Measurements from ENCODE around the gene CELSR1. TPM values are rescaled to one million over a fixed set of nuclear protein-coding genes. Genes with fewer than 3 reads are reported as not detected.
"Not testable (repeated sequence)": the region's sequence is repeated elsewhere in the genome, so short reads cannot be mapped to it uniquely, and the experiment has no call there.

Gene CELSR1
- total RNA-seq, 1 donor from 2014 or later, result 43.1 TPM

DNA sequence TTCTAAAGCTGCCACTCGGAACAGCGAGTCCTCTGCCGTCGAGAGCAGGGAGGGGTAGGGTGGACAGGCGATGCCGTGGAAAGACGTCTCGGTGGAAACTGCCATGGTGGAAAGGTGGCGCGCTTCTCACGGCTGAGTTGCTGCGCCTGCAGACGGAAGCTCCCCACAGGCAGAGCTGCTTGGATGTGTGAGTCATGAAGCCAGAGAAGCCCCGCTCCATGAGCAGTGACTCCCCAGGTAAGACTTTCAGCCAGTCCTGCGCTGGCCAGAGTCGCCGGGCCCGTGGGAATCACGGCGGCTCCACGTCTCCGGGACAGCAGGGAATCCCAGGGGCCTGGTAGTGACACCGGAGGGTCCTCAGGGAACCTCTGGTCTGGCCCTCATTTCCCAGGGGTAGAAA is 205.9 kb downstream of the CELSR1 start:
- no peak for DNase-seq (ENCODE audit: low read depth in 2 of 2)

DNA sequence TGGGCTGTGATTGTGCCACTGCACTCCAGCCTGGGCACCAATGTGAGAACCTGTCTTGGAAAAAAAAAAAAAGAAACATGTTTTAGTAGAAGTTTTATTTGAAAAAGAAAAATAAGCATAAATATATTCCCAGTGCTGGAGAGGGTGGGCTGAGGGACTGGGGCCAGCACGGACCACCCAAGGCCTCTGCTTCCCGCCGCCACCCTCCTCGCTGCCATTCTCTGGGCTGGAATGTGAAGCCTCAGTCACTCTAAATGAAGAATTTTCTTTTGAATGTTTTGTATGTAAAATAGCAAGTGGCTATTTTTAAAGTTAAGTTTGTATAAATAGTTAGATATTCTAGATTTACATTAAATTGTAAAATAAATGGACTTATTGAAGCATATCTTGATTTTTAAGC is 207.0 kb downstream of the CELSR1 start:
- no peak for DNase-seq (ENCODE audit: low read depth in 2 of 2)

DNA sequence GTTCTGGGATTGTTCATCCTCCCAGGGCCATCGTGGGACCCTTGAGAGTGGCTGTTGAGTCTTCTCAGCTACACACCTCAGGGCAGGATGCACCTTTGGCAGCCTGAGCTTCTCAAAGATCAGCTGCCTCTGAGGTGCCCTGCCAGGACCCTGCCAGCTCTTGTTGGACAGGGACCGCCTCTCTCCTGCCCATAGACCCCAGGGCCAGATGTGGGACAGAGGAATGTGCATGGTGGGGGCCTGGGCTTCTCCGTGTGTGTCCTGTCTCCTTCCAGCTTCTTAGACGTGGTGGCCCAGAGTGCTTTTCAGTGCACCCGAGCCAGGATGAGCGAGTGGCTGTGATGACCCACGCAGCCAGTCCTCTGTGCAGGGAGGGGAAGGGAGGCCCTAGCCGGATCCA is 207.8 kb downstream of the CELSR1 start:
- no peak for DNase-seq (ENCODE audit: low read depth in 2 of 2)

GRCh38 chr22:46328797-46329196 is 208.6 kb downstream of the CELSR1 start:
- DNase-seq (ENCODE audit: low read depth in 2 of 2), result no peak

DNA sequence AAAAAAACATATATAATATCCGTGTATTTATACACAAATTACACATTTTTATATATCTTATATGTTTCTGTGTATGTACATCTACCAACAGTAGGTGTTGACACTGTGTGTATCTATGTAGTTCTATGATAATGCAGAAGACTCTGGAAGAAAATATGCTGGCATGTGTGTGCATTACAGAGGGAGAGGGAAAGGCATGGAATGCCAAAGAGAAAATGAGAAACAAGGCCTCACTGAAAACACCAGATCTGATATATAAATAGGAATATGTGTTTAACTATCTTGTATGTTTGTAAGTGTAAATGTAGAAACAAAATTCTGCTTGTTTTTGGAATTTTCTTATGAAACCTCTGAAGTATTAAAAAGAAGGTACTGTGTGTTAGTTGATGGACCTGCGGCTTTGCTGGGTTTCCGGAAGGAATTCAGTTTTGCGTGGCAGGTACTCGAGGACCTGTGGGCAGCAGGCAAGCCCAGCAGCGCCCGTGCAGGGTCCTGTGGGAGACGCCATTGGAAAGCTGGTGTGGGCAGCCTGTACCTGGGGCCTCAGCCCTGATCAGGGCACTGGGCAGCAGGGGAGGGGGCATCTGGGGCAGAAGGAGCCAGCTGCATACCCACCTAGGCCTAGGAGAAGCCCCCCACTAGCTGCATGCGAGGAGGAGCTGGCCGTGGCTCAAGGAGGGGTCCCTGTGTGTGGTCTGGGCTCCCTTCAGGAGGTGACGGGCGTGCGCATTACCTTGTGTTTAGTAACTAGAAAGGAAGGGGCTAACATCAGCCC is 209.5 kb downstream of the CELSR1 start:
- no peak for DNase-seq (ENCODE audit: low read depth in 2 of 2)

DNA sequence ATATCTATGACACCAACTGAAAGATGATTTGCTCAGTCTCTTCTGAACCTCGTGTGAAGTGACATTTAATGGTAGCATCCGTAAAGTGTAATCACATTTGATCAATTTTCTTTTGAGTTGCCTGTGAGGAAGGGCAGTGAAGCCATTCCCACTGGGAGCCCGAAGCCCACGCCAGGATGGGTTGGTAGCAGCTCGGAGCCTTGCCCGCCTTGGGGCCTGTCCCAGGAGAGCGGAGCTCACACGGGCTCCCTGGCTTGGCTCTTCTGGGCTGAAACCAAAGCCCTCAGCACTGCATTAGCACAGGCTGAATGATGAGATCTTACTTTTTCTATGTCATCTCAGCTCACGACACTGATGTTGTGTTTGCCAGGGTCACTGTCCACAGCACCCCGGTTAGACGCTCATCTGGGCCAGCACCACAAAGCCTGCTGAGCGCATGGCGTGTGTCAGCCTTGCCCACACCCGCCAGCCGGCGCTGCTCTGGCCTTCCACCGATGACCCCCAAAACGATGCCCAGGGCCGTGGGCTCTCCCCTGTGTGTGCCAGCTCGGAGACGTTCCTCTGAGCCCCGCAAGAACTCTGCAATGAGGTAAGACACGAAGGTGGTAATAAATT is 211.2 kb downstream of the CELSR1 start:
- no peak for DNase-seq (ENCODE audit: low read depth in 2 of 2)

GRCh38 chr22:46323162-46323561 is 214.3 kb downstream of the CELSR1 start:
- DNase-seq (ENCODE audit: low read depth in 2 of 2), result no peak

DNA sequence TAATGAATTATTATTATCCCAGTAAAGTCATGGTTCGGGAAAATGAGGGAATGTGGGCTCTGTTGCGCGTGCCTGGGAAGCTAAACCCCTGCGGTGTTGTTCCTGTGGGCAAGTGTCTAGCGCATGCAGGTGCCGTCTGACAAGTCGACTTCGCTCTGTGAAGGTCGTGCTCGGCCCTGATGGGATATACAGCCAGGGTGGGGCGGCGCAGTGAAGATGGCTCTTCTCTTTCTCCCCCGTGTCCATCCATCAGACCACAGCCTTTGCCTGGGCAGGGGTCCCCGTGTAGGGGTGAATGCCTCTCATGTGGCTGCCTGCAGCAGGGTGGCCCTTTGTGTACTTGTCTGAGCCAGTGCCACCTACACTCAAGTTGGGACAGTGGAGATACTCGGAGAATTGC is 214.7 kb downstream of the CELSR1 start:
- no peak for DNase-seq (ENCODE audit: low read depth in 2 of 2)

DNA sequence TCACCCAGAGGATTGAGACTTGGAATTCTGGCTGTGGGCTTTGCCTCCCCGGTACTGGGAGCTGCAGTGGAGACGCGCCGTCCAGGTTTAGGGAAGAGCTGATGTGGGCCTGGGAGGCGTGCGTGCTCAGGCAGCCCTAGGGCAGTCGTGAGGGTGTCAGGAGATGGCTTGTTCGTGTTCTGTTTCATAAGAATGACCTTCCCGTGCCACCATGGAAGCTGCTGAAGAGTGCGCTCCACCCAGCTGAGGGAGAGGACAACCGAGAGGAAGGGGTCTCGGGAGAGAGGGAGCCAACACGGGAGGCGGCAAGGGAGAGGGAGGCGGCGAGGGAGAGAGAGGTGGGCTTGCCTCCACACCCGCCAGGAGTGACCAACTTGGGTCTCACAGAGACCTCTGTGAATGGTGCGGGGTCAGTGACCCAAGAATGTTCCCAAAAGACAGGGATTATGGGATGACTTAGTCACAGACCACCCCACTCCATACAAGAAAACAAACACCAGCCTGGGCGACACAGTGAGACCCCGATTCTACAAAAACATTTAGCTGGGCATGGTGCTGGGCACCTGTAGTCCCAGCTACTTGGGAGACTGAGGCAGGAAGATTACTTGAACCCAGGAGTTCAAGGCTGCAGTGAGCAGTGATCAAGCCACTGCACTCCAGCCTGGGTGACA is 216.6 kb downstream of the CELSR1 start:
- no peak for DNase-seq (ENCODE audit: low read depth in 2 of 2)

DNA sequence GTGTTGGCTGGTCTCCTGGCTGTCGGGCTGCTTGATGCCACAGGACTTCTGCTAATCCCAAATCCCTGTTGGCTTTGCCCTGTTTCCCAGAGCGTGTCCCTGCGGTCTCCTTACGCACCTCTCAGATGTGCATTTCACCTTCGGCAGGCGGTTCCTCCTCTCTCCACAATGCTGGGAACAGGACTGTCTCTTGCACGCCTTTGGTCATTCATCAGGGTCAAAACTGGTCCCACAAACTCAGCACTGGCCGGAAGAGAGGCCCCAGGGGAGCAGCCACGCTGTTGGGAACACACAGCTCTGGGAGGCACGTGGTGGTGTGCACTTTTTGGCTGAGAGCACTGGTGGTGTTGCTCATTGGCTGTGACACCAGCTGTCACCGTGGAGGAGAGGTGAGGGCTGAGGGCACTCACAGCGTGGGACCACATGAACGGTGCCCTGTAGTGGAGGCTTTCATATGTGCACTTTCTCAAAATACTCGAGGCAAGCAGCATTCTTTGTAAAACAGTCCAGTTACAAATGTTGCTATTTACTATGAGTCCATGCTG is 217.2 kb downstream of the CELSR1 start:
- DNase-seq (ENCODE audit: low read depth in 2 of 2), result no peak

GRCh38 chr22:46319319-46319718 is 218.1 kb downstream of the CELSR1 start:
- no peak for DNase-seq (ENCODE audit: low read depth in 2 of 2)

DNA sequence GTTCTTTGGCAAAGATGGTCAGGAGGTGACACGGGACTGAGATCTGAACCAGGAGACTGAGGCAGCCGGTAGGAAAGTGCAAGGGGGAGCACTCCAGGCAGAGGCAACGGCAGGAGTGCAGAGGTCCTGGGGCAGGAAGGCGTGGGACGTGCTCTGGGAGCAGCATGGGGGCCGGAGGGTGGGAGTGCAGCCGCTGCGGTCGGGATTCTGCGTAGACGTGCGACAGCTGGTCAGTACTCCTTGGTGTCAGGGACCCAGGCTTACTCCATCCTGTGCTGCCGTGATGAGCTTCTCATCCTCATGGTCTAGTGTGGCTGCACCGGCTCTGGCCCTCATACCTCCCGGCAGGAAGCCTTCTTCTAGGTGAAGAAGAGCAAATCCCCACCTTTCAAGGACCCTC is 218.8 kb downstream of the CELSR1 start:
- DNase-seq (ENCODE audit: low read depth in 2 of 2), result no peak

DNA sequence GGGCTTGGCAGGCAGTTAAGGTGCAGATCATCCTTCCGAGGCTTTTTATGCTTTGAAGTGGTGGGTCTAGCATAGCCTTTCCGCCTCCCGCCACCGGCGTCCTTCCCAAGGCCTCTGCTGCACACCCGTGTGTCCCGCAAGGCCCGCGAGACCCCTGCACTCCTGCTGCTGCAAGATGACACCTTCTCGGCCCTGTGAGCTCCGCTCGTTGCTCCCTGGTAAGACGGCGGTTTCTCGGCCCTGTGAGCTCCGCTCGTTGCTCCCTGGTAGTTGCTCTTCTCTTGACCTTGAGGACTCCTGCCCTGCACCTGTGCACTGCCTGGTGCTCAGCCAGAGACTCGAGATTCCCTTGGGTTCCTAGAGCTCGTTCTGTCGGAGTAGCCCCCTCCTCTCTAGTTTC is 219.8 kb downstream of the CELSR1 start:
- DNase-seq (ENCODE audit: low read depth in 2 of 2), result no peak

DNA sequence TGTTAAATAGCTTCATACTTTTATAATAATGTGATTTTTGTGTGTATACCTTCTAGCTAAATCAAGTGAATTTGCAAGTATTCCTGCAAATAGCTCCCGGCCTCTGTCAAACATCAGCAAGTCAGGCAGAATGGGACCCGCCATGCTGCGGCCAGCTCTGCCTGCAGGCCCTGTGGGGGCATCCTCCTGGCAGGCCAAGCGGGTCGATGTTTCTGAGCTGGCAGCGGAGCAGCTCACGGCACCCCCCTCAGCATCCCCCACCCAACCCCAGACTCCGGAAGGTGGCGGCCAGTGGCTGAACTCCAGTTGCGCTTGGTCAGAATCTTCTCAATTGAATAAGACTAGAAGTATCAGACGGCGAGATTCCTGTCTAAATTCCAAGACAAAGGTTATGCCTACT is 221.4 kb downstream of the CELSR1 start:
- DNase-seq (ENCODE audit: low read depth in 2 of 2), result no peak

GRCh38 chr22:46312848-46313247 is 224.6 kb downstream of the CELSR1 start:
- DNase-seq (ENCODE audit: low read depth in 2 of 2), result not testable (repeated sequence)

DNA sequence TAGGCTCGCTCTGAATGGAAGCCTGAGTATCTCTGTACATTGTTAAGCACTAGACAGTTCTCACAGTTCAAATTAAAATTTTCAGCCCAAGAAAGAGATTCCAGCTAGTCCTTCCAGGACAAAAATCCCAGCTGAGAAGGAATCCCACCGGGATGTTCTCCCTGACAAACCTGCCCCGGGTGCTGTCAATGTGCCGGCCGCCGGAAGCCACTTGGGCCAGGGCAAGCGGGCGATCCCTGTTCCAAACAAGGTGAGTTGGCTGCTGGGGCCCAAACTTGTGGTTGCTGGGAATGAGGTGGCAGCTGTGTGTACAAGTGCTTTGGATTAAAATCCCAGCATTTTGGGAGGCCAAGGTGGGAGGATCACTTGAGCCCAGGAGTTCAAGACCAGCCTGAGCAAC is 225.4 kb downstream of the CELSR1 start:
- DNase-seq (ENCODE audit: low read depth in 2 of 2), result no peak

Other genes with a start within 250 kb of the CELSR1 start
- 0.99 and 3.7 TPM in 2 replicates for gene GTSE1, start 240.8 kb downstream of the CELSR1 start, total RNA-seq
- gene TRMU, start 201.9 kb downstream of the CELSR1 start, total RNA-seq, result 13.1 and 19.6 TPM in 2 replicates
- gene GRAMD4, start 82.8 kb upstream of the CELSR1 start, total RNA-seq, result 26.4 and 50.6 TPM in 2 replicates
- 80.6 and 128 TPM in 2 replicates for gene CERK, start 200.6 kb upstream of the CELSR1 start, total RNA-seq
- gene TBC1D22A, start 225.0 kb upstream of the CELSR1 start, total RNA-seq, result 12.9 and 15.3 TPM in 2 replicates

Data from lung microvascular endothelial cell (primary cell).